ENCODE data around the gene INSL3. TPM values are rescaled to one million over a fixed set of nuclear protein-coding genes. Genes with fewer than 3 reads are reported as not detected.

Gene INSL3
- total RNA-seq, 2 donors from 2014 or later: not detected

- no peak for TF ChIP-seq CTCF (IDR thresholded peaks at IDR 0.05)
- Histone ChIP-seq H3K9me3 (no peaks in the 10 kb centered on the region), H3K4me1 (ENCODE audit: control insufficient read depth in 1 of 2, low read depth in 2 of 2) (peaks cover 0 to 3% of the 10 kb centered on the region in 2 donors), H3K4me3 (no peak overlapping the region), H3K27me3 (replicated peaks; ENCODE audit: insufficient read depth) (peaks cover 5% of the 10 kb centered on the region), H3K27ac (no peak overlapping the region), H3K36me3 (no peaks in the 10 kb centered on the region)
- ATAC-seq (ENCODE audit: insufficient number of reproducible peaks, low FRiP score, low read depth) (no peak), DNase-seq (ENCODE audit: low spot score) (no peak)
Observed at GRCh38 chr19:17795495-17795856, 25.8 kb downstream of the INSL3 start.

- ATAC-seq (ENCODE audit: insufficient number of reproducible peaks, low FRiP score, low read depth) (no peak), DNase-seq (ENCODE audit: low spot score) (no peak)
- peaks cover 0 to 3% of the 10 kb centered on the region in 2 donors for H3K4me1 ChIP-seq (ENCODE audit: control insufficient read depth in 1 of 2, low read depth in 2 of 2)
- TF ChIP-seq CTCF (IDR thresholded peaks at IDR 0.05): no peak
- H3K36me3 ChIP-seq: no peaks in the 10 kb centered on the region
- no peak within 1 kb of the TSS for H3K27ac ChIP-seq
- peaks cover 5% of the 10 kb centered on the region for H3K27me3 ChIP-seq (replicated peaks; ENCODE audit: insufficient read depth)
- peak within 1 kb of the TSS; percentile 56 for H3K4me3 ChIP-seq
- no peaks in the 10 kb centered on the region for H3K9me3 ChIP-seq
Observed at GRCh38 chr19:17794731-17795494, 26.4 kb downstream of the INSL3 start, which contains the start of gene B3GNT3. Gene B3GNT3 (plus strand): TSS chr19:17795138. CDS start chr19:17807808, 12,670 bp downstream.

- Histone ChIP-seq H3K4me1 (ENCODE audit: control insufficient read depth in 1 of 2, low read depth in 2 of 2) (peaks cover 0 to 3% of the 10 kb centered on the region in 2 donors), H3K36me3 (no peaks in the 10 kb centered on the region), H3K27ac (no peak overlapping the region), H3K27me3 (replicated peaks; ENCODE audit: insufficient read depth) (peaks cover 5% of the 10 kb centered on the region), H3K9me3 (no peaks in the 10 kb centered on the region), H3K4me3 (peak overlapping the region; percentile 56)
- TF ChIP-seq CTCF (IDR thresholded peaks at IDR 0.05): no peak
- ATAC-seq (ENCODE audit: insufficient number of reproducible peaks, low FRiP score, low read depth) (no peak), DNase-seq (ENCODE audit: low spot score) (no peak)
Observed at GRCh38 chr19:17794412-17794730, 26.9 kb downstream of the INSL3 start.

GRCh38 chr19:17790059-17790780 lies 31.1 kb downstream of the INSL3 start:
- Histone ChIP-seq H3K36me3 (no peaks in the 10 kb centered on the region), H3K4me1 (ENCODE audit: control insufficient read depth in 1 of 2, low read depth in 2 of 2) (peaks cover 0 to 3% of the 10 kb centered on the region in 2 donors), H3K27ac (no peak overlapping the region), H3K27me3 (replicated peaks; ENCODE audit: insufficient read depth) (peaks cover 5% of the 10 kb centered on the region), H3K4me3 (no peak overlapping the region), H3K9me3 (no peaks in the 10 kb centered on the region)
- DNase-seq (ENCODE audit: low spot score) (no peak), ATAC-seq (ENCODE audit: insufficient number of reproducible peaks, low FRiP score, low read depth) (no peak)
- TF ChIP-seq CTCF (IDR thresholded peaks at IDR 0.05): no peak

- H3K4me1 ChIP-seq (ENCODE audit: control insufficient read depth in 1 of 2, low read depth in 2 of 2): no peaks in the 10 kb centered on the region
- no peak for TF ChIP-seq CTCF (IDR thresholded peaks at IDR 0.05)
- no peaks in the 10 kb centered on the region for H3K9me3 ChIP-seq
- DNase-seq (ENCODE audit: low spot score) (no peak), ATAC-seq (ENCODE audit: insufficient number of reproducible peaks, low FRiP score, low read depth) (no peak)
- no peak overlapping the region for H3K27ac ChIP-seq
- no peaks in the 10 kb centered on the region for H3K27me3 ChIP-seq (replicated peaks; ENCODE audit: insufficient read depth)
- H3K4me3 ChIP-seq: no peak overlapping the region
- no peaks in the 10 kb centered on the region for H3K36me3 ChIP-seq
Observed at GRCh38 chr19:17788632-17789031, 32.7 kb downstream of the INSL3 start.

All from thoracic aorta (tissue), 2 donors.